WI38 (cell line): Measurements from ENCODE around the gene TTN.

Source experiments
- H3K4me3 ChIP-seq: 2 replicates; pipeline ENCODE4 v1.5.1; 2011; ENCODE audit warnings: low read depth, mild to moderate bottlenecking, control low read depth, low read length
- CTCF ChIP-seq: IDR thresholded peaks from 2 replicates; pipeline ENCODE4 v1.5.1; 2012; ENCODE audit warnings: low read depth, mild to moderate bottlenecking, control low read depth, low read length

The TTN gene

GRCh38 chr2:178723786-178724346, 83.4 kb downstream of the TTN start:
- TF ChIP-seq CTCF = no peak
- no peak overlapping the region for H3K4me3 ChIP-seq

GRCh38 chr2:178722296-178722695, 84.9 kb downstream of the TTN start:
- TF ChIP-seq CTCF = no peak
- H3K4me3 ChIP-seq = no peak overlapping the region

GRCh38 chr2:178718988-178719387, 88.2 kb downstream of the TTN start:
- H3K4me3 ChIP-seq = no peak overlapping the region
- no peak for TF ChIP-seq CTCF

GRCh38 chr2:178718283-178718682, 88.9 kb downstream of the TTN start:
- H3K4me3 ChIP-seq = no peak overlapping the region
- no peak for TF ChIP-seq CTCF

GRCh38 chr2:178716394-178716793, 90.8 kb downstream of the TTN start:
- no peak overlapping the region for H3K4me3 ChIP-seq
- TF ChIP-seq CTCF = no peak

GRCh38 chr2:178715366-178715765, 91.9 kb downstream of the TTN start:
- TF ChIP-seq CTCF = no peak
- no peak overlapping the region for H3K4me3 ChIP-seq

GRCh38 chr2:178707476-178707875, 99.7 kb downstream of the TTN start:
- TF ChIP-seq CTCF = no peak

More at GRCh38 chr2:178707476-178707875, 99.7 kb downstream of the TTN start:
- H3K4me3 ChIP-seq = no peak overlapping the region
